Testis (tissue), 3 donors: ENCODE results near the gene FIZ1. TPM values are rescaled to one million over a fixed set of nuclear protein-coding genes. Genes with fewer than 3 reads are reported as not detected.

Experiments used
- DNase-seq: peaks from one replicate; pipeline ENCODE4 v3.0.0-alpha.2; 2019
- H3K27ac ChIP-seq, 2 donors: fragments of 200-600 bp; sonication (generic); one replicate each; pipeline ENCODE4 v1.5.1; 2019
- H3K27me3 ChIP-seq: fragments of 200-600 bp; sonication (generic); one replicate; pipeline ENCODE4 v1.5.1; 2019
- H3K36me3 ChIP-seq: fragments of 200-600 bp; sonication (generic); one replicate; pipeline ENCODE4 v1.5.1; 2017; ENCODE audit warnings: low read depth; ENCODE audit errors: missing control alignments
- H3K4me1 ChIP-seq: fragments of 200-600 bp; sonication (generic); one replicate; pipeline ENCODE4 v1.5.1; 2019
- H3K4me3 ChIP-seq, 2 donors: fragments of 200-600 bp; sonication (generic); one replicate each; pipeline ENCODE4 v1.5.1; 2017 to 2019
- H3K9me3 ChIP-seq: fragments of 200-600 bp; sonication (generic); one replicate; pipeline ENCODE4 v1.5.1; 2017
- POLR2A ChIP-seq: fragments of 450-650 bp; IDR thresholded peaks from one replicate; pipeline ENCODE4 v1.6.1; 2017; ENCODE audit warnings: antibody characterized with exemption, mild to moderate bottlenecking, moderate library complexity
- WGBS, 2 donors: methylation state at CpG; one replicate each; pipeline ENCODE4 v1.1.5; 2018; 5-methylcytosine and 5-hydroxymethylcytosine counted together
- intact Hi-C: fragments of 100-400 bp; cut with DNase I; formaldehyde crosslinking; loops from one replicate; pipeline ENCODE4 v1.15.1; 2023; ENCODE audit warnings: low total_unique reads
- polyA plus RNA-seq: library from polyadenylated mRNA; stranded (reverse); fragments of 350-450 nt; fragmentation: Illumina TruSeq; extraction: RNeasy Lipid Tissue Mini Kit (QIAGEN cat#74804); gene quantifications from one replicate; pipeline ENCODE4 v1.2.3, GENCODE V29; 2014; ENCODE audit warnings: low read depth, low replicate concordance; ENCODE audit not compliant: insufficient read depth
- total RNA-seq, 2 donors: library from RNA; depleted of rRNA; stranded (reverse); fragments of >200 nt; gene quantifications; one replicate each; pipeline ENCODE4 v1.2.3, GENCODE V29; 2016
- TF ChIP-seq, protein P1 (sequence below), 3 experiments: fragments of 450-650 bp in 2 of 3; fragments of 200-600 bp in 1 of 3; sonication (generic) in 1 of 3; IDR thresholded peaks; one replicate each; pipeline ENCODE4 v1.5.1; 2016 to 2019; ENCODE audit warnings: antibody characterized with exemption in 3 of 3, mild to moderate bottlenecking in 2 of 3, moderate library complexity in 1 of 3

FIZ1 gene
- total and polyA plus RNA-seq, 3 donors from 2014 or later = 8.5 to 17.4 (median 16.5) TPM

GRCh38 chr19:55549500-55550320 lies 49.6 kb downstream of the FIZ1 start:
- no peak overlapping the region for H3K27ac ChIP-seq
- TF ChIP-seq POLR2A = no peak
- TF ChIP-seq, protein P1, sequence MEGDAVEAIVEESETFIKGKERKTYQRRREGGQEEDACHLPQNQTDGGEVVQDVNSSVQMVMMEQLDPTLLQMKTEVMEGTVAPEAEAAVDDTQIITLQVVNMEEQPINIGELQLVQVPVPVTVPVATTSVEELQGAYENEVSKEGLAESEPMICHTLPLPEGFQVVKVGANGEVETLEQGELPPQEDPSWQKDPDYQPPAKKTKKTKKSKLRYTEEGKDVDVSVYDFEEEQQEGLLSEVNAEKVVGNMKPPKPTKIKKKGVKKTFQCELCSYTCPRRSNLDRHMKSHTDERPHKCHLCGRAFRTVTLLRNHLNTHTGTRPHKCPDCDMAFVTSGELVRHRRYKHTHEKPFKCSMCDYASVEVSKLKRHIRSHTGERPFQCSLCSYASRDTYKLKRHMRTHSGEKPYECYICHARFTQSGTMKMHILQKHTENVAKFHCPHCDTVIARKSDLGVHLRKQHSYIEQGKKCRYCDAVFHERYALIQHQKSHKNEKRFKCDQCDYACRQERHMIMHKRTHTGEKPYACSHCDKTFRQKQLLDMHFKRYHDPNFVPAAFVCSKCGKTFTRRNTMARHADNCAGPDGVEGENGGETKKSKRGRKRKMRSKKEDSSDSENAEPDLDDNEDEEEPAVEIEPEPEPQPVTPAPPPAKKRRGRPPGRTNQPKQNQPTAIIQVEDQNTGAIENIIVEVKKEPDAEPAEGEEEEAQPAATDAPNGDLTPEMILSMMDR (IDR thresholded peaks at IDR 0.05) = no peak
- no peaks in the 10 kb centered on the region for H3K27me3 ChIP-seq

GRCh38 chr19:55546822-55547614 lies 52.3 kb downstream of the FIZ1 start:
- peak; percentile 25 for DNase-seq
- WGBS, 2 donors = 53 to 68% methylated on average over 16 of the region's 17 CpGs
- Histone ChIP-seq H3K27ac (peak overlapping the region; percentile 25 to 75), H3K4me3 (no peak overlapping the region), H3K27me3 (no peaks in the 10 kb centered on the region), H3K36me3 (no peaks in the 10 kb centered on the region), H3K4me1 (no peaks in the 10 kb centered on the region), H3K9me3 (no peaks in the 10 kb centered on the region)
- intact Hi-C loops = no loop called here
- TF ChIP-seq POLR2A = no peak
- TF ChIP-seq, protein P1 (IDR thresholded peaks at IDR 0.05) = no peak

More at GRCh38 chr19:55549500-55550320, 49.6 kb downstream of the FIZ1 start:
- intact Hi-C loops = no loop called here
- H3K4me1 ChIP-seq = no peaks in the 10 kb centered on the region
- WGBS, 2 donors = 25 to 27% methylated on average over 19 to 36 of the region's 36 CpGs
- no peak for DNase-seq
- no peaks in the 10 kb centered on the region for H3K9me3 ChIP-seq
- no peaks in the 10 kb centered on the region for H3K36me3 ChIP-seq
- H3K4me3 ChIP-seq = peak overlapping the region; percentile 7 to 9

- 60 to 71% methylated on average over 11 of the region's 11 CpGs for WGBS, 2 donors
- Histone ChIP-seq H3K36me3 (no peaks in the 10 kb centered on the region), H3K9me3 (no peaks in the 10 kb centered on the region), H3K27me3 (no peaks in the 10 kb centered on the region), H3K27ac (no peak overlapping the region), H3K4me1 (no peaks in the 10 kb centered on the region), H3K4me3 (no peak overlapping the region)
- TF ChIP-seq POLR2A = no peak
- TF ChIP-seq, protein P1 (IDR thresholded peaks at IDR 0.05) = no peak
- intact Hi-C loops = no loop called here
- DNase-seq = no peak
These were observed 53.3 kb downstream of the FIZ1 start for GRCh38 chr19:55546011-55546410.

GRCh38 chr19:55545443-55545842 lies 53.9 kb downstream of the FIZ1 start, which contains the start of gene SBK3:
SBK3 (minus strand) TSS chr19:55545543; CDS start chr19:55545543, 0 bp downstream.
- Histone ChIP-seq H3K27ac (peak within 1 kb of the TSS in 1 of 2 donors; percentile 75), H3K36me3 (no peaks in the 10 kb centered on the region), H3K4me3 (no peak within 1 kb of the TSS), H3K9me3 (no peaks in the 10 kb centered on the region), H3K27me3 (no peaks in the 10 kb centered on the region), H3K4me1 (no peaks in the 10 kb centered on the region)
- intact Hi-C loops = no loop called here
- DNase-seq = no peak
- WGBS, 2 donors = 85 to 88% methylated on average over 10 of the region's 10 CpGs
- no peak for TF ChIP-seq POLR2A
- TF ChIP-seq, protein P1 (IDR thresholded peaks at IDR 0.05) = no peak
